B cell (primary cell): Measurements from ENCODE around the gene ERGIC1.

ENCODE experiments used
- CTCF ChIP-seq: fragments of 200-600 bp; IDR thresholded peaks from one replicate; pipeline ENCODE4 v1.8.0; 2022; ENCODE audit warnings: antibody characterized with exemption, mild to moderate bottlenecking
- EZH2 ChIP-seq: IDR thresholded peaks from 2 replicates; pipeline ENCODE4 v1.6.1; 2012; ENCODE audit warnings: borderline replicate concordance, low read depth, mild to moderate bottlenecking, moderate library complexity, low read length; ENCODE audit not compliant: insufficient read depth, poor library complexity, severe bottlenecking

- TF ChIP-seq CTCF = no peak
- TF ChIP-seq EZH2 = no peak
Measured at GRCh38 chr5:172920447-172920849, 86.4 kb downstream of the ERGIC1 start.
